ENCODE data around the gene MVP. TPM values are rescaled to one million over a fixed set of nuclear protein-coding genes. Genes with fewer than 3 reads are reported as not detected.

The MVP gene
- total RNA-seq, 1 donor: 275 TPM

DNA sequence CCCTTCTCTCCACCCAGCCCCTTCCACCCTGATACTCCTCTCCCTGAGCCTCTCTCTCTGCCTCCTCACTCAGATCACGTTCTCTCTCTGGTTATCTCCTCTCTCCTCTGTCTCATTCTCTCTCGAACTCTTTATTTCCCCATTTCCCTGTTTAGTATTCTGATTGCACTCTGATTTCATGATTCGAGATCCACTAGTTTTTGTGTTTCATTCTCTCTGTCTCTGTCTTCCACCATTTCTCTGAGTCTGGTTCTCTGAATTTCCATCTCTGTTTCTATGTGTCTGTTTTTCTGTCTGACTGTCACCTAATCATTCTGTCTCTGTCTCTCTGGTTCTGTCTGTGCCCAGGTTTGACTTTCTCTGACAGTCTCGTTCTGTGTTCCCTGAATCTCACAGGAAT is 77.1 kb downstream of the MVP start:
- no peak for DNase-seq (ENCODE audit: low read depth)
- TF ChIP-seq CTCF (IDR thresholded peaks at IDR 0.05; ENCODE audit: insufficient read depth, low read length): no peak
- H3K4me3 ChIP-seq (ENCODE audit: low read depth, low read length): no peak overlapping the region

Small RNA genes within 50 kb of the gene (small RNA-seq; reads per million reads assigned to genes)
- gene AC009133.6 (not detected), gene AC120114.4 (not detected)

Other genes with a start within 250 kb of the MVP start
- not detected in 2 replicates for gene SPN, start 157.2 kb upstream of the MVP start, total RNA-seq (ENCODE audit: low replicate concordance)
- 7.4 and 86.1 TPM in 2 replicates for gene QPRT, start 141.3 kb upstream of the MVP start, total RNA-seq (ENCODE audit: low replicate concordance)
- not detected in 2 replicates for gene C16orf54, start 74.5 kb upstream of the MVP start, total RNA-seq (ENCODE audit: low replicate concordance)
- gene ZG16, start 42.2 kb upstream of the MVP start, total RNA-seq (ENCODE audit: low replicate concordance): not detected in 2 replicates
- gene KIF22, start 29.7 kb upstream of the MVP start, total RNA-seq (ENCODE audit: low replicate concordance): 7.2 and 52.4 TPM in 2 replicates
- 74.0 and 159 TPM in 2 replicates for gene MAZ, start 13.9 kb upstream of the MVP start, total RNA-seq (ENCODE audit: low replicate concordance)
- gene PRRT2, start 8.3 kb upstream of the MVP start, total RNA-seq (ENCODE audit: low replicate concordance): 7.7 and 32.0 TPM in 2 replicates
- 23.4 and 61.2 TPM in 2 replicates for gene PAGR1, start 4.3 kb upstream of the MVP start, total RNA-seq (ENCODE audit: low replicate concordance)
- gene CDIPT, start 42.8 kb downstream of the MVP start, total RNA-seq (ENCODE audit: low replicate concordance): 66.2 and 79.2 TPM in 2 replicates
- 1.4 and 12.3 TPM in 2 replicates for gene SEZ6L2, start 79.1 kb downstream of the MVP start, total RNA-seq (ENCODE audit: low replicate concordance)
- 0.98 and 1.5 TPM in 2 replicates for gene ASPHD1, start 80.0 kb downstream of the MVP start, total RNA-seq (ENCODE audit: low replicate concordance)
- 12.5 and 41.9 TPM in 2 replicates for gene KCTD13, start 105.8 kb downstream of the MVP start, total RNA-seq (ENCODE audit: low replicate concordance)
- gene TMEM219, start 141.6 kb downstream of the MVP start, total RNA-seq (ENCODE audit: low replicate concordance): 57.3 and 68.0 TPM in 2 replicates
- gene TAOK2, start 153.4 kb downstream of the MVP start, total RNA-seq (ENCODE audit: low replicate concordance): 44.6 and 57.2 TPM in 2 replicates
- 13.6 and 14.4 TPM in 2 replicates for gene HIRIP3, start 175.2 kb downstream of the MVP start, total RNA-seq (ENCODE audit: low replicate concordance)
- gene INO80E, start 175.8 kb downstream of the MVP start, total RNA-seq (ENCODE audit: low replicate concordance): 6.5 and 36.5 TPM in 2 replicates
- not detected in 2 replicates for gene DOC2A, start 190.6 kb downstream of the MVP start, total RNA-seq (ENCODE audit: low replicate concordance)
- gene C16orf92, start 202.7 kb downstream of the MVP start, total RNA-seq (ENCODE audit: low replicate concordance): not detected in 2 replicates
- 0.18 TPM in 1 of 2 replicates, not detected in the other for gene TLCD3B, start 210.8 kb downstream of the MVP start, total RNA-seq (ENCODE audit: low replicate concordance)
- gene ALDOA, start 245.3 kb downstream of the MVP start, total RNA-seq (ENCODE audit: low replicate concordance): 522 and 792 TPM in 2 replicates

Data from fibroblast of the aortic adventitia (primary cell).